Calu3 (cell line): ENCODE results near the gene LHX4. TPM values are rescaled to one million over a fixed set of nuclear protein-coding genes. Genes with fewer than 3 reads are reported as not detected.

ENCODE experiments used
- BruUV-seq: library from RNA; stranded (reverse); fragments of 400-500 nt; replicated peaks from 2 replicates; lab custom pipeline; 2021; lab: Mats Ljungman, UMichigan
- CTCF ChIA-PET: fragments of 300-600 bp; sonication (Branson Sonifier 250); formaldehyde crosslinking; loops from one replicate; lab custom pipeline; 2022; ENCODE audit warnings: antibody characterized with exemption; lab: Charles Lee
- DNase-seq: peaks from one replicate; pipeline ENCODE4 v3.0.0; 2022
- H3K27ac Mint-ChIP-seq: one replicate; pipeline ENCODE4 v1.8.0; 2022; ENCODE audit warnings: mixed read lengths; ENCODE audit not compliant: unreplicated experiment
- H3K27me3 Mint-ChIP-seq: one replicate; pipeline ENCODE4 v1.8.0; 2022; ENCODE audit warnings: mixed read lengths; ENCODE audit not compliant: unreplicated experiment
- H3K36me3 Mint-ChIP-seq: one replicate; pipeline ENCODE4 v1.8.0; 2022; ENCODE audit warnings: mild to moderate bottlenecking, moderate library complexity, mixed read lengths; ENCODE audit not compliant: insufficient read depth, unreplicated experiment
- H3K4me1 Mint-ChIP-seq: one replicate; pipeline ENCODE4 v1.8.0; 2022; ENCODE audit warnings: mild to moderate bottlenecking, low read depth, mixed read lengths; ENCODE audit not compliant: unreplicated experiment
- H3K4me3 Mint-ChIP-seq: one replicate; pipeline ENCODE4 v1.8.0; 2022; ENCODE audit warnings: mild to moderate bottlenecking, low read depth, moderate library complexity, mixed read lengths; ENCODE audit not compliant: unreplicated experiment
- H3K9me3 Mint-ChIP-seq: one replicate; pipeline ENCODE4 v1.8.0; 2022; ENCODE audit warnings: low read depth, mixed read lengths; ENCODE audit not compliant: unreplicated experiment
- intact Hi-C: fragments of 100-400 bp; cut with micrococcal nuclease; formaldehyde crosslinking; loops from one replicate; pipeline ENCODE4 v1.10.0; 2022; ENCODE audit not compliant: unreplicated experiment
- total RNA-seq: library from RNA; stranded (reverse); gene quantifications from 2 replicates; pipeline ENCODE4 v1.2.3, GENCODE V29; 2022
- TF ChIP-seq, protein P1 (sequence below): fragments of 200-600 bp; IDR thresholded peaks from one replicate; pipeline ENCODE4 v1.8.0; 2022; ENCODE audit warnings: antibody characterized with exemption; ENCODE audit not compliant: unreplicated experiment

Gene LHX4
- total RNA-seq, 1 experiment from 2014 or later = 0.19 TPM

DNA sequence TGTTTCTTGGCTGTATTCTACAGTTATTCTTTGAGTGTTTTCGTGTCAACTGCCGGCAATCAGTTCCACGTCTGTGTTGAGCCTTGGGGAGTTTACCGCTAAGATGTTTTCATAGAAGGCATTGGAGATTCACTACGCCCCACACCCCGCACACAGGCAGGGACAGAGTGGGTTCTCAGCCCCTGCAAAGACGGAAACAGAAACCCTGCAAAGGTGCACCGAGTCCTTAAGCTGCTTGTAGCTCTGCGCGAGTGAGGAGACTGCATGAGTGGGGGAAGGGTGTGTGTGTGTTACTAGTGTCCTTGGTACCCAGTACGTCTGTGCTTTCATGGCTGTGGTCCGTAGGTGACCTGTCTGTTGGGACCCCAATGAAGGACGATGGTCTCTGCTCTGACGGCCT lies 1.9 kb downstream of the LHX4 start:
- Mint-ChIP-seq H3K4me1 (peaks cover 22% of the 10 kb centered on the region), H3K27ac (no peak overlapping the region), H3K27me3 (peaks cover 83% of the 10 kb centered on the region), H3K9me3 (no peaks in the 10 kb centered on the region), H3K4me3 (peak overlapping the region; percentile 79), H3K36me3 (peaks cover 36% of the 10 kb centered on the region)
- BruUV-seq = no TSS peak
- TF ChIP-seq, protein P1, sequence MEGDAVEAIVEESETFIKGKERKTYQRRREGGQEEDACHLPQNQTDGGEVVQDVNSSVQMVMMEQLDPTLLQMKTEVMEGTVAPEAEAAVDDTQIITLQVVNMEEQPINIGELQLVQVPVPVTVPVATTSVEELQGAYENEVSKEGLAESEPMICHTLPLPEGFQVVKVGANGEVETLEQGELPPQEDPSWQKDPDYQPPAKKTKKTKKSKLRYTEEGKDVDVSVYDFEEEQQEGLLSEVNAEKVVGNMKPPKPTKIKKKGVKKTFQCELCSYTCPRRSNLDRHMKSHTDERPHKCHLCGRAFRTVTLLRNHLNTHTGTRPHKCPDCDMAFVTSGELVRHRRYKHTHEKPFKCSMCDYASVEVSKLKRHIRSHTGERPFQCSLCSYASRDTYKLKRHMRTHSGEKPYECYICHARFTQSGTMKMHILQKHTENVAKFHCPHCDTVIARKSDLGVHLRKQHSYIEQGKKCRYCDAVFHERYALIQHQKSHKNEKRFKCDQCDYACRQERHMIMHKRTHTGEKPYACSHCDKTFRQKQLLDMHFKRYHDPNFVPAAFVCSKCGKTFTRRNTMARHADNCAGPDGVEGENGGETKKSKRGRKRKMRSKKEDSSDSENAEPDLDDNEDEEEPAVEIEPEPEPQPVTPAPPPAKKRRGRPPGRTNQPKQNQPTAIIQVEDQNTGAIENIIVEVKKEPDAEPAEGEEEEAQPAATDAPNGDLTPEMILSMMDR = no peak
- DNase-seq = no peak
- intact Hi-C loops = no loop called here
- CTCF ChIA-PET = interaction anchor here (0.6 to 1.0 kb wide), 2 partner anchors 61 to 241 kb away, joined by 6 to 7 read pairs; no protein-coding TSS in a partner anchor

DNA sequence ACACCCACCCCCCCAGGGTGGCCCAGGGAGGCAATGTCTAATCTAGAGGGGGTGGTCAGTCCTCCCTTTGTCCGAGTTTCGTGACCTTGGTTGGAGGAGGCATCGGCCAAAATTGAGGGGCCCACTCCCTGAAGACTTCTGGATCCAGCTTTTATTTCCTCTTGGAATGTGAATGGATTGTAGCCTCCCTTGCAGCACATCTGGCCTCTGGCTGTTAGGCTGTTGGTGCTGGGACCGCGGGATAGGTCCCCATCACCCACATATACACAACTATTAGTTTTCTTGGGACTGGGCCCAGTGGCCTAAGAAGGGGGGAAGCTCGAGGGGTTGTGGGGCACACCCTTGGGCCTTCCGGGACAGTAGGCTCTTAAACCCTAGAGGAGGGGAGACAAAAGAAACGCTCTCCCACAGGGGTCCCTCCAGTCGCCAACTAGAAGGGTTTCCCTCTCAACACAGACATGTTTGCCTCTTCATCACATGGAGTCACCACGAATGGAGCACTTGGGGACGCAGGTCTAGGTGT lies 2.5 kb downstream of the LHX4 start:
- DNase-seq = no peak
- Mint-ChIP-seq H3K9me3 (no peaks in the 10 kb centered on the region), H3K4me3 (peak overlapping the region; percentile 79), H3K36me3 (peaks cover 36% of the 10 kb centered on the region), H3K4me1 (peaks cover 22% of the 10 kb centered on the region), H3K27ac (no peak overlapping the region), H3K27me3 (peaks cover 83% of the 10 kb centered on the region)
- intact Hi-C loops = no loop called here
- CTCF ChIA-PET = no interaction called here
- TF ChIP-seq, protein P1 = no peak
- no TSS peak for BruUV-seq

DNA sequence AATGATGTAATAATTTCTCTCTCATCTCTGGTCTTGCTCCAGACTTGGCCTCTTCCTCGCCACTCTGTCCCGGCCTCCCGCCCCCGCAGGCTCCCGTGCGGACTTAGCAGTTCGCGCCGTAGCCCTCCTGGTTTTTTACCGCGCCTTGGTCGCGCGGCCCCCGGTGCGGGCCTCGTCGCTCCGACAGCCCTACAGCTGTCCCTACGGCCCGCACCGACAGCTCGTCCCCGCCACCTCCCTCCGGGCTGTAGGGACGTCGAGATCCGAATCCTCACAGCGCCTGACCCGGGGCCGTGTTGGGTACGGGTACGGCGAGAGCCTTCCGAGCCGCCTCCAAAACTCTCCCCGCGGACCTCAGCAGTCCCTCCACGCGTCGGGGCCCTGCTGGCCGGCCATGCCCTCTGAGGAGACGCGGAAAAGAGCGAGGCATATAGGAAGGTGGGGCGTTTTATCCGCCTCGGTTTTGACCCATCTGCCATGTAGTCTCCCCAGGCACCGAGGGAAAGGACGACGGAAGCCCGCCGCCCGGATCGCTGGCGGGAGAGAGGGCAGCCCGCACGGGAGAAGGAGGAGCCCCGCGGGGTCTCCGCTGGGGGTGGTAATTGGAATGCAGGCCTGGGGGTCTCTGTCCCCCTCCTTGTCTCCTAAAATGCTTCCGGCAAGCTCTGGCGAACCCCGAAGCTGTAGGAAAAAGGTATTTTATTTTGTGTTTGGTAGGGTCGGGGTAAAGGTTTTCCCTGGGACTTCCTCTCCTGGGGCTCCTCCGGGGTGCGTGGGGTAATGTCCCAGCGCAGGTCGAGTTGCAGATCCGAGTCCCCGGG lies 3.3 kb downstream of the LHX4 start:
- BruUV-seq = no TSS peak
- CTCF ChIA-PET = no interaction called here
- Mint-ChIP-seq H3K4me1 (peaks cover 22% of the 10 kb centered on the region), H3K27ac (no peak overlapping the region), H3K36me3 (peaks cover 36% of the 10 kb centered on the region), H3K9me3 (no peaks in the 10 kb centered on the region), H3K4me3 (no peak overlapping the region), H3K27me3 (peaks cover 83% of the 10 kb centered on the region)
- intact Hi-C loops = no loop called here
- no peak for DNase-seq
- TF ChIP-seq, protein P1 = no peak

DNA sequence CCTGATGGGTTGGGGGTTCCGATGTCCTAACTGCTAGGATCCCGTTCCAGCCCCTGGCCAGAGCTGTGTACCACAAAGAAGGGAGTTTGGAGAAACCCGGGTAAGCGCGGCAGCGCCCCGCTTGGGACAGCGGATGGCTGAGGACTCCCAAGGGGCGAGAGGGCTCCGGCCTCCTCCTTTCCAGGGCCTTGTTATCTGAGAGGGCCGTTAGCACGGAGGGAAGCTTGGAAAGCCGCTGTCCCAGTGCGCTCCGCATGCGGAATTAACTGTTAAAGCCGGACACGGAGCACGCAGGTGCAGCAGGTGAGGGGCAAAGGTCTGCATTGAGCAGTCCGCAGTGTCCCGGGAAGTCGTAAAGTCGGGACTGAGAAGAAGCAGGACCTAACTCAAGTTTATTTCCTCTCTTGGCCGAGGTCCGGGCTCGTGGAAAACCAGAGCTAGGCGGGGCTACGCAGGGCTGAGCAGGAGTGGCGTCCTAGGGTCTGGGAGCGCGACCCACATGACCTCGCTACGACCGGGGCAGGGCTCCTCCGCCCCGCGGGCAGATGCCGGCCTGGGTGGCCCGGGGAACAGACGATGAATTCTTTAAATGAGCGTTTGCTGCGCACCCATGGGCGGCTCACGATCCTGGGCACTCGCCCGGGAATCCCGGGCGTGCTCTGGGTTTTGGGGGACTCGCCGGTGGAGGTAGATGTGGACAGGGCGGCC lies 4.5 kb downstream of the LHX4 start:
- no peaks in the 10 kb centered on the region for H3K9me3 Mint-ChIP-seq
- peak overlapping the region; percentile 71 for H3K4me3 Mint-ChIP-seq
- peaks cover 25% of the 10 kb centered on the region for H3K36me3 Mint-ChIP-seq
- H3K27me3 Mint-ChIP-seq = peaks cover 83% of the 10 kb centered on the region
- TF ChIP-seq, protein P1 = no peak
- CTCF ChIA-PET = interaction anchor here (0.7 kb wide), 1 partner anchor 178 kb away, joined by 3 read pairs; no protein-coding TSS in a partner anchor
- peaks cover 22% of the 10 kb centered on the region for H3K4me1 Mint-ChIP-seq
- DNase-seq = peak; percentile 19
- BruUV-seq = no TSS peak
- intact Hi-C loops = no loop called here
- no peak overlapping the region for H3K27ac Mint-ChIP-seq
